ENCODE results near the gene PPP2R2C.

PPP2R2C gene

DNA sequence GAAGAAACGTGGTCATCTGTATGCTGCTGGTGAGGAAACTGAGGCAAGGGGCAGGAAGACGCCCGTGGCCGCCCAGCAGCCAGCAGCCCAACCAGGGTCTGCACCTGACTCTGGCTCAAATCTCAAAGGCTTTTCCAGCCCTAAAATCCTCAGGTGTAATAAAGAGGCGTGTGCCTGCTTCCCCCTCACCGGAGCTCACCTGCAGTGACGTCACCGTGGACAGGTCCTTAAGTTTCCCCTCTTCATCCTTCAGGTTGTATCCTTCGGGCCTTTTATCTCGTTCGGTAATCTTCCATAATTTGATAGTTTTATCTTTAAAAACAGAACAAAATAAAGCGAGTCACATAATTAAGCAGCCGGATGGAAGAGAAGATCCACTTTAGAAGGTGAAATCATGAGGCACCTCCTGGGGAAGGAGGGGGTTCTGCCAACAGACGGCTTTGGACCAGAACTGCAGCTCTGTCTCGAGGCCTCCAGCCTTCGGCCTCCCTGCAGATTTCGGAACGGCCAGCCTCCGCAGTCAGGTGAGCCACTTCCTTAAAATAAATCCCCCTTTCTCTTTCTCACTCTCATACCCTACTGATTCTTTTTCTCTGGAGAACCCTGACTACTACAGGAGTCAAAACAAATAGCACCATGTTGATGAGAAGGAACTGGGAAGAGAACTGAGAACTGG, 96.7 kb downstream of the PPP2R2C start:
- ChIA-PET CTCF (no interaction called here), POLR2A (no interaction called here)
- no peak for DNase-seq (ENCODE audit: extremely low spot score)
- TF ChIP-seq CTBP1 (IDR thresholded peaks at IDR 0.05; ENCODE audit: borderline replicate concordance) (no peak), ELF4 (IDR thresholded peaks at IDR 0.05) (no peak), FOXM1 (IDR thresholded peaks at IDR 0.05; ENCODE audit: borderline replicate concordance) (no peak), ARNT (IDR thresholded peaks at IDR 0.05) (no peak)
- TF ChIP-seq, protein P1, sequence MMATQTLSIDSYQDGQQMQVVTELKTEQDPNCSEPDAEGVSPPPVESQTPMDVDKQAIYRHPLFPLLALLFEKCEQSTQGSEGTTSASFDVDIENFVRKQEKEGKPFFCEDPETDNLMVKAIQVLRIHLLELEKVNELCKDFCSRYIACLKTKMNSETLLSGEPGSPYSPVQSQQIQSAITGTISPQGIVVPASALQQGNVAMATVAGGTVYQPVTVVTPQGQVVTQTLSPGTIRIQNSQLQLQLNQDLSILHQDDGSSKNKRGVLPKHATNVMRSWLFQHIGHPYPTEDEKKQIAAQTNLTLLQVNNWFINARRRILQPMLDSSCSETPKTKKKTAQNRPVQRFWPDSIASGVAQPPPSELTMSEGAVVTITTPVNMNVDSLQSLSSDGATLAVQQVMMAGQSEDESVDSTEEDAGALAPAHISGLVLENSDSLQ (IDR thresholded peaks at IDR 0.05) = no peak

DNA sequence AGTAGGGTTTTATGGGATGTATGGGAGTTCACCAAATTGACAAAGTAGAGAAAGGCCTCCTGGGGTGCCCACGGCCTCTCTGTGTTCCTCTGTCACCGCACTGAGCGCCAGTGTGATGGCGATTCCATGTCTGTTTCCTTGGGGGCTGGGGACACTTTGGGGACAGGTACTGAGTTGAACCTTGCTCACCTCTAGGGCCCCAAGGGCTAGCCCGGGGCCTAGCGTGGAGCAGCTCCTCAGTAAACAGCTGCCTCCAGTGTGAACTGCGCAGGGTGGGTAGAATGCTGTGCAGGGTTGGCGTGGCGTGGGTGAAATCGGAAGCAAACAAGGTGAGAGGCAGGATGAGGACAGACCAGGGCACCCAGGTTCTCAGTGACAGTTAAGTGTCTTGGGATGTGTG, 97.8 kb downstream of the PPP2R2C start:
- DNase-seq (ENCODE audit: extremely low spot score) = no peak
- TF ChIP-seq CTBP1 (IDR thresholded peaks at IDR 0.05; ENCODE audit: borderline replicate concordance) (no peak), ARNT (IDR thresholded peaks at IDR 0.05) (no peak), L3MBTL2 (conservative IDR thresholded peaks at IDR 0.05) (no peak)
- POLR2A ChIA-PET = no interaction called here
- CTCF ChIA-PET = no interaction called here

DNA sequence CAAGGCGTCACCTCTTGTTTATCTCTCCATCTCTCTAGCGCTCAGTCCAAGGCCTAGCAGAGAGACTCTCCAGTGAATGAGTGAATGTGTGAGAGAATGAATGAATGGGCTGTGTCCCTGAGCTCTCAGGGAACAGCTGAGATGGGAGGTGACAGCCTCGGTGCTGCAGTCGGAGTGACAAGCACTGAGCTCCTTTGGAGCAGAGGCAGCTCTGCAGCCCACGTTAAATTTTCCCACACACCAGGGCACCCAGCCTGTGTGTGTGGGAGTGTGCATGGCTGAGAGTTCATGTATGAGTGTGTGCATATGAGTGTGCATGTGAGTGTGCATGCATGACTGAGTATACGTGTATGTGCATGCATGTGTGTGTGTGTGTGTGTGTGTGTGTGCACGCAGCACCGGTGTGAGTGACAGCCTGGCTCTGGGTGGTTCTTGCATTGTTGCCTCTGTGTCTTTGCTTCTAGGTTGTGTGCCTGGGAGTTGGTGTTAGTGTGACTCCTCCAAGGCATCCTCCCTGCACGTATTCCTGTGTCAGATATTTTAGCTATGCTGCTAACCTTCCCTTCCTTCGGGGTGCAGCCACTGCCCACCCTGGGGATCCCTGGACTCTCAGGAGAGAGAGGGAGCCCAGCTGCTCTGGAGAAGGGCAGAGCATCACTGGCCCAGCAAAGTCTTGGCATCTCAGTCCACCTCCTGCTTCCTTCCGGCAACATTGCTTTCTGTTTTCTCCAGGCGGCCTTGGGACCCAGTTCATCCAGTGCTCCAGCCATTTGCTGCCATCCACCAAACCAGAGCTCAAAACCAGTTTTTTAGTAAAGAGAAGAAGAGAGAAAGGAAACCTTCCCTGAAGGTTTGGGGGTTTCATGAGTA, 98.6 kb downstream of the PPP2R2C start:
- ChIA-PET CTCF (no interaction called here), POLR2A (no interaction called here)
- TF ChIP-seq FOXK2 (IDR thresholded peaks at IDR 0.05) = no peak
- no peak for TF ChIP-seq SP1 (IDR thresholded peaks at IDR 0.05)
- no peak for TF ChIP-seq ARNT (IDR thresholded peaks at IDR 0.05)
- TF ChIP-seq LEF1 (IDR thresholded peaks at IDR 0.05; ENCODE audit: borderline replicate concordance) = no peak
- no peak for TF ChIP-seq NFRKB (IDR thresholded peaks at IDR 0.05)
- TF ChIP-seq FOXA1 (IDR thresholded peaks at IDR 0.05) = no peak
- no peak for TF ChIP-seq TARDBP (IDR thresholded peaks at IDR 0.05)
- no peak for TF ChIP-seq ZNF384 (IDR thresholded peaks at IDR 0.05)
- no peak for TF ChIP-seq L3MBTL2 (conservative IDR thresholded peaks at IDR 0.05)
- TF ChIP-seq HDGF (IDR thresholded peaks at IDR 0.05; ENCODE audit: borderline replicate concordance) = no peak
- TF ChIP-seq BHLHE40 (IDR thresholded peaks at IDR 0.05; ENCODE audit: borderline replicate concordance) = no peak
- no peak for TF ChIP-seq ELF4 (IDR thresholded peaks at IDR 0.05)
- no peak for DNase-seq (ENCODE audit: extremely low spot score)

DNA sequence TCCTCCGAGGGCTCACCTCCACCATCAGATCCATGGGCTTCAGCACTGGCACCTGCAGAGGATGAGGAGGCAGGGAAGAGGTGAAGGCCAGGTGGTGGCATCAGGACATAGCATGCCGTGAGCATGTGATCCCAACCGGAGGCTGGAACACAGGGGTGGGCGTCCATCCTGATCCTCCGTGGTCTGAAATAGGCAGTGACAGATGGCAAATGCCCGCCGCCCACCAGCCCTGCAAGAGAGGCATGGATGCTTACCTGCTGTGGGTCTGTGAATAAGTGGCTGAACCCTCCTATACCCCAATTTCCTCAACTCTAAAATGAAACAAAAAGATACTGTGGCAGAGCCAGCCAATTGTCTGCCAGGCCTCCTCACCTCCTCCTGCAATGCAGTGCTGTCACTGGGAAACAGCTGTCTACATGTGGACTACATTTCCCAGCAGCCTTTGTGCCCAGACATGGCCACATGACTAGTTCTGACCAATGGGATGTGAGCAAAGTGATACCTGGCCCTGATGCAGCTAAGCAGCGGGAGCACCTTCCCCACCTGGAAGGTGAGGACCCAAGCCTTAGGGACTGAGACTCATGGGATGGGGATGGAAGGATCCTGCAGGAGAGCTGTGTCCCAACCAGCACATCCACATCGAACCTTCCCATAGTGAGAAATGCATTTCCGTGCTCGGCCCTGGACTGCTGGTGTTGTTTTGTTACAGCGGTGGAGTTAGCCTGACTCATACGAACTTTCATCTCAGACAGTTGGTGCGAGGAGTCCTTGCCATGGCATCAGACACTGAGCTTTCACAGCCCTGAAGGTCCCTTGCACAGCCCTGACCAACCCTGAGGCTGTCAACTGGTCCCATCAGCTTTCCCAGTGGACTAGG, 99.5 kb downstream of the PPP2R2C start:
- ChIA-PET CTCF (no interaction called here), POLR2A (no interaction called here)
- TF ChIP-seq BHLHE40 (IDR thresholded peaks at IDR 0.05; ENCODE audit: borderline replicate concordance) = no peak
- TF ChIP-seq TARDBP (IDR thresholded peaks at IDR 0.05) = no peak
- no peak for TF ChIP-seq NFRKB (IDR thresholded peaks at IDR 0.05)
- no peak for TF ChIP-seq FOXK2 (IDR thresholded peaks at IDR 0.05)
- no peak for TF ChIP-seq SUZ12 (IDR thresholded peaks at IDR 0.05)
- no peak for TF ChIP-seq L3MBTL2 (conservative IDR thresholded peaks at IDR 0.05)
- TF ChIP-seq SP1 (IDR thresholded peaks at IDR 0.05) = no peak
- no peak for TF ChIP-seq LEF1 (IDR thresholded peaks at IDR 0.05; ENCODE audit: borderline replicate concordance)
- TF ChIP-seq, protein P1 (IDR thresholded peaks at IDR 0.05) = no peak
- no peak for TF ChIP-seq FOXM1 (IDR thresholded peaks at IDR 0.05; ENCODE audit: borderline replicate concordance)
- TF ChIP-seq ELF4 (IDR thresholded peaks at IDR 0.05) = no peak
- TF ChIP-seq HDGF (IDR thresholded peaks at IDR 0.05; ENCODE audit: borderline replicate concordance) = no peak
- no peak for TF ChIP-seq FOXA1 (IDR thresholded peaks at IDR 0.05)
- TF ChIP-seq ZNF384 (IDR thresholded peaks at IDR 0.05) = no peak
- no peak for TF ChIP-seq ARNT (IDR thresholded peaks at IDR 0.05)
- TF ChIP-seq CTBP1 (IDR thresholded peaks at IDR 0.05; ENCODE audit: borderline replicate concordance) = no peak
- DNase-seq (ENCODE audit: extremely low spot score) = peak; percentile 72

DNA sequence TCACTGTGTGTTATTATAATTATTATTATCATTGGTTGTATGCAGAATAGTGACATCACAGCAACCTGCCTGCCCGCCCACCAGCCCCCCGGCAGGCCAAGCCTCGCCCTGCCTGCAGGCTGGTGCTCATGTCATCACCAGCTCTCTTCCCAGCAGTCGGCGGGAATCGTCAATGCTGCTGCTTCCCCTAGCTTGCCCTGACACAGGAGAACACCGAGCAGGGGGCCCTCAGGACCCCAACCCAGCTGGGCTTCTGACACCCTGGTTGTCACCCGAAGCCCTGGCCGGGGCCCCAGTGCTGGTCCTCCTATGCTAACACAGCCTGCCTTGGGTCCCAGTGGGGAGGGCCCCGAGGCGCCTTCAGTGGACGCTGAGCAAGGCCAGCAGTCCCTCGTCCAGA, 100.6 kb downstream of the PPP2R2C start:
- ChIA-PET POLR2A (interaction anchor here (1.1 kb wide), 1 partner anchor 302 kb away, joined by 3 read pairs; a partner anchor contains a TSS), CTCF (no interaction called here)
- TF ChIP-seq CTBP1 (IDR thresholded peaks at IDR 0.05; ENCODE audit: borderline replicate concordance) (no peak), ZNF384 (IDR thresholded peaks at IDR 0.05) (no peak), LEF1 (IDR thresholded peaks at IDR 0.05; ENCODE audit: borderline replicate concordance) (no peak), HDGF (IDR thresholded peaks at IDR 0.05; ENCODE audit: borderline replicate concordance) (no peak), NFRKB (IDR thresholded peaks at IDR 0.05) (no peak), FOXM1 (IDR thresholded peaks at IDR 0.05; ENCODE audit: borderline replicate concordance) (no peak), FOXK2 (IDR thresholded peaks at IDR 0.05) (no peak), ARNT (IDR thresholded peaks at IDR 0.05) (no peak)
- TF ChIP-seq, protein P1 (IDR thresholded peaks at IDR 0.05) = no peak
- no peak for DNase-seq (ENCODE audit: extremely low spot score)

Measured in HEK293T (cell line).